NCI-H524 treated with DMSO at 0.1 percent for 48 hours (cell line): ENCODE data around the gene PIPOX.

ENCODE experiments used
- DNase-seq: peaks from one replicate; lab custom pipeline; 2025; lab: John Stamatoyannopoulos, UW

Gene PIPOX

DNA sequence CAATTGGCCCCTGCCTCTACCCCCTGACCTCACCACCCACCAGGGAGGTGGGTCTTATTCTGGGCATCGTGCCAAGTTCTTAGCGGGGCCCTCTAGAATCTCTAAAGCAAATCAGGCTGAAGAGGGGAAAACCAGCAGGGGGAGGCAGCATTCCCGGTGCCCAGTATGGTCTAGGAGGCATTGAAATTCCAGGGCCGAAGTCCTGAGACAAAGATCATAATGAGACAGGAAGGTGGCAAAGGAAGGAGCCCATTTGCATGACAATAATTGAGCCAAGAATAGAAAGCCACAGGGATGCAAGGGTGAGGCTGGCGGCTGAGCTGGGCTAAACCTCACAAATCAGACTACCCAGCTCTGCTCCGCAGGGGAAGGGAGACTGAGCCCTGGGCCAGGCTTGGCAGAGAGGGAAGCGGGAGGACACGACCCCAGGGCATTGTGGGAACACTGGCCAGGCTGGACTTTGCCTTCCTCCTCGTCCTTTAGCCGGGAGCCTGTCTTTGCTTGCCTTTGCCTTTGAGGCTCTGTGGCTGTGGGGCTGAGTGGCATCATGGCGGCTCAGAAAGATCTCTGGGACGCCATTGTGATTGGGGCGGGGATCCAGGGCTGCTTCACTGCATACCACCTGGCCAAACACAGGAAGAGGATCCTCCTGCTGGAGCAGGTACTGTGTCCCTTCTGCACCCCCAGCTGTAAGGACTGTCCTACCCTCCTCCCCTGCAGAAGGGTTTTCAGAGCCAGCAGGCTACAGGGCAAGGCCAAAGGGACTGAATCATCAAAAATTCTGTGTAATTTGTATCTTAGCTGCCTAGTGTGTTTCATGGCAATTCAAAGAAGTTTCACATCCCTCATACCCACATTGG is at the start of gene PIPOX:
Gene PIPOX, plus strand, starts transcription at position 463 of the 860 bp plus-strand sequence. Its CDS starts 85 bp downstream, at position 548.
- DNase-seq, result peak; percentile 90

GRCh38 chr17:28993645-28994426 is 49.1 kb upstream of the PIPOX start:
- no peak for DNase-seq

DNA sequence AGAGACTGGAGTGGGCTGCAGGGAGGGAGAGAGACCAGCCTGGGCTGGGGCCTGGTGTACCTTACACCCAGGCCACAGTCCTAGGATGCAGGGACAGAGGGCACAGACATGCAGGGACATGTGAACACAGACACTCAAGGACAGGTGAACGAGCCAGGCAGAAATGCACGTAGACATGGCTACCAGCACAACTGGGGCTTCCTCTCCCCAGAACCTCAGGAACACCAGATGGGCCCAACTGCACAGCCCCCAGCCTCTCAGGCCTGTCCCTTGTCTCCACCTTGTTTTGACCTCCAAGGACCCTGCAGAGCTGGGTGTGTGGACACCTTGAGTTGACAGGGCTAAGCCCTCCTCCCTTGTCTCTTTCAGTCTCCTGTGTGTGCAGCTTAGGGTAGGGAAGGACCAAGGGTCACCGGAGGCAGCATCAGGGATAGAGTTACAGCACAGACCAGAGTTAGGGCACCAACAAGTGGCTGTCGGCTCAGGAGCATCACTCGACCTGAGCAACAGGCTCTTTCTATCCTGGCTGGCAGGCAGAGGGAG is 46.3 kb upstream of the PIPOX start:
- DNase-seq, result no peak

DNA sequence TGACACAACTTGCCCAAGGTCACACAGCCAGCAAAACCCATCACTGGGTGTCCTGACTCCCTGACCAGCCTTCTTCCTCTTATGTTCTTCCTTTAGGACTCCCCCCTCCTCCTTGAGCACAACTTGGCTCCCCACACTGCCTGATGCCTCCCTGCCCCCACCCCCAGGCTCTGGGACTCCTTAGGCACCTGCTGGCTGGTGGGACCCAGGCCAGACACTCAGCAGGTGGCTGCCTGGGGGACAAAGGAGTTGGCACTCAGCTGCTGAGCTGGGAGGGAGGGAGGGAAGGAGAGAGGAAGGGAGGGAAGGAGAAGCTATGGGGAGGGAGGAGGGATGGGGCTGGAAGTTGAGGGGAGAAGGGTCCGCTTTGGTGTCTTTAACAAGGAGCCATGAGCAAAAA is 45.1 kb upstream of the PIPOX start:
- DNase-seq, result no peak

- DNase-seq, result no peak
Observed at GRCh38 chr17:28999206-28999605, 43.7 kb upstream of the PIPOX start.

DNA sequence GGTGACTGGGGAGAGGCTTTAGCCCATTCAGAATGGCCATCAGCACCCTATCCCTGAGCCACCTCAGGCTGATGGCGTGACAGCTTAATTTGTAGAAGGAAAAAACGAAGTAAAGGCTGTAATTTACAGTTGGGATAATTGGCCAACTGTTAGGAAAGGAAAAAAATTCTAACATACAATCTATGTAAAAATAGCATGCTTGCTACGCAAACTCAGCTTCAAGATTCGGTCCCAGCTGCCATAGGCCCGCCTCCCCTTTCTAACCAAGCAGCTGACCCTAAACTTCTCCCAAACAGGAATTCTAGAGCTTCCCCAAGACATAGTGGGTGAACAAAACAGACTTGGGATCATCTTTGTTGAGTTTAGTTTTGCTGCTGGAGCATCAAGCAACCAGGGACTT is 42.0 kb upstream of the PIPOX start:
- DNase-seq, result no peak

- no peak for DNase-seq
Observed at GRCh38 chr17:29002811-29003210, 40.1 kb upstream of the PIPOX start.

GRCh38 chr17:29003289-29003688 is 39.7 kb upstream of the PIPOX start:
- DNase-seq, result no peak

DNA sequence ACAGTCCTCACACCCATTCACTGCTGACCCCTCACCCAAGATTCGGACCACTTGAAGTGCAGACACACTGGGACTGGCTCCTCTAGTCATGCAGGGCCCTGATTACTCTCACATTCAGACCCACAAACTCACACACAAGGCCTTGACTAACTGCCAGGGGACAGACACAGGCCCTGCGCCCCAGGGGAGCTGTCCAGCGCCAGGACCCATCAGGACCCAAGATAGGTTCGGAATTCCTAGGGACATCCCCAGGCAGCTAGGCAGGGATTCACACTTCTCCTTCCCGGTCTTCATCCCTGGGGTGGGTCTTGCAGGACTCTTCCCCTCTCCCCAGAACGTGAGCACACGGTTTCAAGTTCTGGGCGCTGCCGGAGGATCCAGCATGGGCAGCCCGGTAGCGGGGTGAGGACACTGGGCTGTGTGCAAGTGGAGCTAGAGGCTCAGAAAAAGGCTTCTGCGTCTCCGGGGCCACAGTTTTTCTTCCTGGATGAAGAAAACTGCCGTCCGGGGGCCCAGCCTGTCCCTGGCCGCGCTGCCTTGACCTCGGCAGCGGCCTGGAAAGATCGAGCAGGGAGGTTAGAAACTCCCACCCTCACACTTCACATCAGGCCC is 38.8 kb upstream of the PIPOX start:
- no peak for DNase-seq

DNA sequence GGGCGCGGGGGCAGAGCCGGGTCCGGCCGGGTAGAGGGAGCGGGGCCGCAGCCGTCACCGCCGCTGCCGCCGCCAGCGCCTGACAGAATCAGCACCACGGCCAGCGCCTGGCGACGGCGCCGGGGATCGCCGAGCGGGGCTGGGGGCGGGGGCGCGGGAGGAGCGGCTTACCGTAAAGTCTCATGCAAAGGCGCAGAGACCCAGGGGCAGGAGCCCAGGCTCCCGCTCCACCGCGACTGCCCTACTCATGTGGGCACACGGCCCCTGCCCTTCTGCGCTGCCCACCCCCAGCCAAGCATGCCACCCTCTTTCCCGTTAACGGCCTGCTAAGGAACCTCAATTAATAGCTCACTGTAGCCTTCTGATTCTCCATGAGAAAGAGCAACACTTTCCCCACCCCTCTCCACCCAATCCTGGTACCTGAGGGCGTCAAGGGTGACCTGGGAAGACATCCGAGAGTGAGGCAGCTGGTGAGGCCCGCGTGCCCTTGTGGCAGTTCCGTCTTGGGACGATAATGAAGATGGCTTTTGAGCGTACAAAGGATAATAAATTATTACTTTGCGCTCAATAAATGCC is 36.9 kb upstream of the PIPOX start, which contains the start of gene SEZ6:
Gene SEZ6, minus strand, starts transcription at position 98 of the 576 bp plus-strand sequence. CDS start 164 bp downstream, outside the sequence.
- peak; percentile 58 for DNase-seq

- peak; percentile 85 for DNase-seq
Observed at GRCh38 chr17:29007456-29007855, 35.5 kb upstream of the PIPOX start.

DNA sequence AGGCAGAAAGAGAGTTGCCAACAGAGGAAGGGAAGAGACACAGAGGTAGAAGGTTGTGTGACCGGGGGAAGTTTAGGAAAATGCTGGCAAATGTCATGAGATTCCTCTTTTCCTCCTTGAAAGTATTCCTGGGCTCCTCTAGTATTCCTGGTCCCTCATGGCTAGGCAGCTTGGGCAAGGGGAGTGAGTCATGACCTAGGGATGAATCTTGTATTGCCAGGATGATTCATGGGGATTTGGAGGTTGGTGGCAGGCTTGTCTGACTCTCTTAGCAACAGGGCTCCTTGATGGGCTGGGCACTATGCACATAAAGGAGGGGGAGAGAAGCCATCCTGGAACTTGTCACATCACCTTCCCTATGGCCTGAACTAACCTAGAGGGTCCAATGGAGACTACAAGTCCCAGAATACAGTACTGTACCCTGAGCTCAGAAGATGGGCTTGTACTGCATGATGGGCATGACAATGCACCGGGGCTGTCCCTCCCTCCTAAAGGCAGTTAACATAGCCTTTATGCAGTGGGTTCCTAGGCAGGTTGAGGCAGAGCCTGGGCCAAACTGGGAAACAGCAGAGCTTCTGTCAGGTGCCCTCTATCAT is 35.0 kb upstream of the PIPOX start:
- DNase-seq, result no peak

DNA sequence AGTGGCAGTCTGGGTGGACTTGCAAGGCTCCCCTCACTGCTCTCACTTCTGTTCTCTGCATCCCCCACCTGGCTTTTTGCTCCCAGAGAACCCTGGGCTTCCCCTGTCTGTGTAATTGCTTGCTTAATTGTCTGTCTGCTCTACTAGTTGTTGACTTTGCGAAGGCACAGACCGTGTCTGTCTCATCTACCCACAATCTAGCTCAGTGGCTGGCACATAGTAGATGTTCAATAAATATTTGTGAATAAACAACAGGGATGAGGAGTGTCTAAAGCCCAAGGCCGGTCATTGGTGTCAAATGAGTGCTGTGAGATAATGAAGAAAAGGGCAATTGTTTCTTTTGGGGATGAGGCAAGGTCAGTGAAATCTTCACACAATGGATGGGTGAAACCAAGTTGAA is 34.4 kb upstream of the PIPOX start:
- DNase-seq, result no peak

GRCh38 chr17:29010129-29010528 is 32.8 kb upstream of the PIPOX start:
- no peak for DNase-seq

DNA sequence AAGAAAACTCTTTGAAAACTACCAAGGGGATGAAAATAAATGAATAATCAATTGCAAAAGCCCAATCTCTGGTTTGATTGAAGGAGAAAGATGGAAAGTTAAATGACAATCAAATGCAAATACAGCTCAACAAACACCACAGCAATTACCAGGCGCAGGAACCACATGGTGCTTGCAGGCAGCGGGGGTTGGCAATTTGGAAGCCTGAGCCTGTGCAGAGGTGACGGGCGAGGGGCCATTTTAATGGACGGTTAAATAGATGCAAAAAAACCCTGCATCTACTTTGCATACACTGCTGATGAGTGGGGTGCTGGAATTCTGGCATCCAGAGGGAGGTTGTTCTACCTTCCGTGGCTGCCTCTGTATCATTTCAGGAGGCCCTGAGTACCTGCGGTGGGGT is 32.4 kb upstream of the PIPOX start:
- no peak for DNase-seq

- no peak for DNase-seq
Observed at GRCh38 chr17:29012535-29012934, 30.4 kb upstream of the PIPOX start.

DNA sequence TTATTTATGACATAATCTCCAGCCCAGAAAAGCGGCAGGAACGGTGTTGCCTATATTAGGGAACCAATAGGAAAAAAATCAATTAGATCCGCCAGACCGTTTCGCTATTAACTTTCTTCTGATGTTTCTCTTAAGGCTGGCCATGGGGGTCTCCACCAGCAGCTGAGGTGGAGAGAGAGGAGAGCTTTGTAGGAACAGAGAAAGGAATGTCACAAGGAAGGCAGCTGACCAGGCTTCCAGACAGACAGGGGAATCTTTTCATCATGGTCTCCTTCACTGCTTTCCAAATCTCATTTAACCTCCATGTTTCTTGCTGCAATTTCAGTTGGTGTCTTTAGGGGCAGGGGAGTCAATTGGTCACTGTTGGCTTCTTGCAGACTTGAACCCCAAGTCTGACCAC is 28.2 kb upstream of the PIPOX start:
- DNase-seq, result no peak

DNA sequence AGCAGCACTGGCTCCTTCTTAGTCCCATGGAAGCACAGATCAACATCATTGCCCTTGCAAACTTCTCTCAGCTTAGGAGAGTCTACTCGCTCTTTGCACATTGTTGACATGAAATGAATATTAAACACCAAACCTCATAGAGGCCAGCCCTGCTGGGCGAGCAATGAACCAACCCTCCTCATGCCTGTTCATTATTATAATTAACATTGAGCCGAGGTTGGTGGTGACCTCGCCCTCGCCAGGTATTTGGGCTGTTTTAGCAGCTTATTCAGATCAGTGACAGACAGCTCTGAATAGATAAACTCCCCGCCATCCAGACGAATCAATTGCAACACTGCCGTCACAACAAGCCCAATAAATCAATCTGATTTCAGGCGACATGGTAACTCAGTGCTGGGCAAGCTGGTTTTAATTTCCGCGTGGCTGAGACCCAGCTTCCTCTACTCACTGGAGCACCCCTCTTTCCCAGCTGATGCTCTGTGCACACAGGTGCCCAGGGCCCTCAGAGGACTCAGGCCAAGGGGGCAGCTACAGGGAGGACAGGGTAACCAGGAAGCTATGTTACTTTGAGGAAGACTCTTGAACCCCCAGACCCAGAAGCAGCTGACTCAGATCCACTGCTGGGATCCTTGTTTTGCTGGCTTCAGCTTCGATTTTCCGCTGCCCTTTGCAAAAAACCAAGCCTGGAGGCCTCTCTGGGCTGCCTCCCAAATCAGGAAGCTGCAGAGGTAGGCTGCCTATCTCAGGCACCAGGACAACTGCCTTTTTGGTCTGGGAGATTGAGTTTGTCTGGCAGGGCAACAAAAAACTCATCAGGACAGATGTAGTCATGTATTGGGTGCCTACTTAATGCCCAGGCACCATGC is 26.4 kb upstream of the PIPOX start:
- DNase-seq, result no peak

- DNase-seq, result no peak
Observed at GRCh38 chr17:29018788-29019474, 24.0 kb upstream of the PIPOX start.
